GM12892 (cell line): ENCODE data around the gene RNF151.

Experiments
- POLR2A ChIP-seq: IDR thresholded peaks from 2 replicates; pipeline ENCODE4 v1.6.1; 2011; ENCODE audit warnings: low read depth, low read length, control low read depth
- POLR2AphosphoS5 ChIP-seq: IDR thresholded peaks from 2 replicates; pipeline ENCODE4 v1.6.1; 2011; ENCODE audit warnings: low read depth, low read length, control low read depth
- TAF1 ChIP-seq: IDR thresholded peaks from 2 replicates; pipeline ENCODE4 v1.6.1; 2011; ENCODE audit warnings: low read depth, mild to moderate bottlenecking, control low read depth, low read length, borderline replicate concordance

- TF ChIP-seq TAF1: no peak
- TF ChIP-seq POLR2A: peak; percentile 7; the same call in 1 of the 2 replicates
- TF ChIP-seq POLR2AphosphoS5: no peak
Measured at GRCh38 chr16:1990351-1991134, 23.9 kb downstream of the RNF151 start.
